BE2C (cell line): ENCODE data around the gene SYCE1L.

Source experiments
- DNase-seq: peaks from one replicate; pipeline ENCODE4 v3.0.0-alpha.2; 2020
- H3K27me3 ChIP-seq: fragments of 250-450 bp; sonication (Bioruptor Pico); 2 replicates; pipeline ENCODE4 v1.5.1; 2020; ENCODE audit warnings: mild to moderate bottlenecking
- H3K36me3 ChIP-seq: fragments of 250-450 bp; sonication (Bioruptor Pico); 2 replicates; pipeline ENCODE4 v1.5.1; 2020; ENCODE audit warnings: mild to moderate bottlenecking
- H3K4me1 ChIP-seq: fragments of 250-450 bp; sonication (Bioruptor Pico); 2 replicates; pipeline ENCODE4 v1.5.1; 2020
- H3K4me3 ChIP-seq: 2 replicates; pipeline ENCODE4 v1.5.1; 2011; ENCODE audit warnings: low read depth, low read length
- H3K9me3 ChIP-seq: fragments of 250-450 bp; sonication (Bioruptor Pico); 2 replicates; pipeline ENCODE4 v1.5.1; 2020
- CTCF ChIP-seq: IDR thresholded peaks from 2 replicates; pipeline ENCODE4 v1.5.1; 2012; ENCODE audit warnings: mild to moderate bottlenecking, low read depth, low read length

Gene SYCE1L

DNA sequence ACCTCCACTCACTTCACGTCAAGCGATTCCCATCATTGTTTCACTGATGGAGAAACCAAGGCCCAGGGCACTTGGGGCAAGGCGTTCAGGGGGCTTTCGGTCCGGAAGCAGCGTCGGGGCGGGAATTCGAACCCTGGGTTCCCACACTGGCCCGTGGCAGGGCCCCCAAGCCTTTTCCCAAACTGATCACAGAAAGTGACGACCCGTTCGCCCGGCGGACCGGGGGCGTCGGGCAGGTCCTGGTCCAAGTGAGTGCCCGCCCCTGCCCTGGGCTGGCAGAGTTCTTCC, 9.1 kb upstream of the SYCE1L start:
- Histone ChIP-seq H3K4me3 (peak overlapping the region; percentile 99), H3K4me1 (no peaks in the 10 kb centered on the region), H3K9me3 (no peaks in the 10 kb centered on the region), H3K27me3 (no peaks in the 10 kb centered on the region), H3K36me3 (peaks cover 2% of the 10 kb centered on the region; the same call in 1 of the 2 replicates)
- TF ChIP-seq CTCF: no peak
- DNase-seq: no peak

DNA sequence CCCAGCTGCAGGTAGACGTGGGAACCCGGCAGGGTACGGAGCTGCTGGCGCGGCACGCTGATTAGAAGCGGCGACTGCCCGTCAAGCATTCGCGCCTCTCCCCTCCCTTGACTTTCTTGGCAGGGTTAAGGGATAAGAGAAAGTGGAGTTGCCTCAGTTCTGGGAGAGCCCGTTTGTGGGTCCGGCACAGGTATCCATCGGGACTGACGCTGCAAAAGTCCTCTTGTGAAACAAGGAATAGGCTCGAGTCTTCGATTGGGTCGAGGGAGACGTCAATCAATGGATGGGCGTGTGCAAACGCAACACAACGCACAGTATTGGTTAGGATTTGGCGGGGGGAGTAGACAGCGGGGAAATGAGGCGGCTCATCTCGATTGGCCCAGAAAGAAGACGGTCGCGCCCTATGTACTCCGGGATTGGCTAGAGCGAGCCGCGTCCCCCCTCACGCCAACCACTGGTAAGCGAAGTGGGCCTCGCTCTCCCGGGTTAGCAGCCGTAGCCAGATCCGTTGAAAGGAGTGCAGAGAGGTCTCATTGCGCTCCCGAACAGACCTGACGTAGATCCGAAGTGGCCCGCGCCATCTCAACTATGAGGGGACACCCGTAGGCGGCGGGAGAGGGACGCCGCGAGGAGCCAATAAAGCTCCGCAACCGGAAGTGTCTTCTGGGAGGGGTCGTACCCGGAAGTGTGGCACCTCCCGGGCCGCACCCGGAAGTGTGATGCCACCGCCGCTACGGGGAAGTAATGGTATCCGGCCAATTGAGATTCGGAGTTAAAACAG, 8.5 kb upstream of the SYCE1L start, which contains the start of gene MON1B:
Gene MON1B, plus strand, starts transcription at position 713 of the 781 bp plus-strand sequence. CDS start 296 bp downstream, outside the sequence.
- TF ChIP-seq CTCF: no peak
- H3K4me1 ChIP-seq: no peaks in the 10 kb centered on the region
- DNase-seq: peak; percentile 97
- peak within 1 kb of the TSS; percentile 99 for H3K4me3 ChIP-seq
- H3K27me3 ChIP-seq: no peaks in the 10 kb centered on the region
- H3K36me3 ChIP-seq: peaks cover 2% of the 10 kb centered on the region; the same call in 1 of the 2 replicates
- no peaks in the 10 kb centered on the region for H3K9me3 ChIP-seq

GRCh38 chr16:77191259-77191969, 7.8 kb upstream of the SYCE1L start:
- no peak for TF ChIP-seq CTCF
- DNase-seq: no peak
- Histone ChIP-seq H3K9me3 (no peaks in the 10 kb centered on the region), H3K27me3 (no peaks in the 10 kb centered on the region), H3K36me3 (peaks cover 5% of the 10 kb centered on the region; the same call in 1 of the 2 replicates), H3K4me3 (peak overlapping the region; percentile 99), H3K4me1 (no peaks in the 10 kb centered on the region)

GRCh38 chr16:77193377-77193776, 5.8 kb upstream of the SYCE1L start:
- Histone ChIP-seq H3K36me3 (peaks cover 12% of the 10 kb centered on the region), H3K4me1 (no peaks in the 10 kb centered on the region), H3K9me3 (no peaks in the 10 kb centered on the region), H3K4me3 (no peak overlapping the region), H3K27me3 (no peaks in the 10 kb centered on the region)
- TF ChIP-seq CTCF: no peak
- no peak for DNase-seq

DNA sequence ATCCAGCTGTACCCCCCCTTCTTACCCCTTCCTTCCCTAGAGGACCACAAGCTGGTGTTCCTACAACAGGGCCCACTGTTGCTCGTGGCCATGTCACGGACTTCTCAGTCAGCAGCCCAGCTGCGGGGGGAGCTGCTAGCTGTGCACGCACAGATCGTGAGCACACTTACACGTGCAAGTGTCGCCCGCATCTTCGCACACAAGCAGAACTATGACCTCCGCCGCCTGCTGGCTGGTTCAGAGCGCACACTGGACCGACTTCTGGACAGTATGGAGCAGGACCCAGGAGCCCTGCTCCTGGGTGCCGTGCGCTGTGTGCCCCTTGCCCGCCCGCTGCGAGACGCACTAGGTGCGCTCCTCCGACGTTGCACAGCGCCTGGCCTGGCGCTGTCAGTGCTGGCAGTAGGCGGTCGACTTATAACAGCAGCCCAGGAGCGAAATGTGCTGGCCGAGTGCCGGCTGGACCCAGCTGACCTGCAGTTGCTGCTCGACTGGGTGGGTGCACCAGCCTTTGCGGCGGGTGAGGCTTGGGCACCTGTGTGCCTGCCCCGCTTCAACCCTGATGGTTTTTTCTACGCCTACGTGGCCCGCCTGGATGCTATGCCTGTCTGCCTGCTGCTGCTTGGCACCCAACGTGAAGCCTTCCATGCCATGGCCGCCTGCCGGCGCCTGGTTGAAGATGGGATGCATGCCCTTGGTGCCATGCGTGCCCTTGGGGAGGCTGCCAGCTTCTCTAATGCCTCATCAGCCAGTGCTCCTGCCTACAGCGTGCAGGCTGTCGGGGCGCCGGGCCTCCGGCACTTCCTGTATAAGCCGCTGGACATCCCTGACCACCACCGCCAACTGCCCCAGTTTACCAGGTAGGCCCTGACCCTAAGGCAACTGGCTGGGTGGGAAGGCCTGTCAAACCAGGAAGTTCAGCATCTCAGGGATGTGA, 4.6 kb upstream of the SYCE1L start:
- Histone ChIP-seq H3K4me3 (no peak overlapping the region), H3K27me3 (no peaks in the 10 kb centered on the region), H3K4me1 (no peaks in the 10 kb centered on the region), H3K36me3 (peaks cover 14% of the 10 kb centered on the region), H3K9me3 (no peaks in the 10 kb centered on the region)
- no peak for TF ChIP-seq CTCF
- DNase-seq: no peak
